Caco-2 (cell line): ENCODE results near the gene MB21D2. TPM values are rescaled to one million over a fixed set of nuclear protein-coding genes. Genes with fewer than 3 reads are reported as not detected.

Experiments used
- BruUV-seq: library from RNA; stranded (reverse); fragments of 400-500 nt; replicated peaks from 2 replicates; lab custom pipeline; 2021; lab: Mats Ljungman, UMichigan
- CTCF ChIA-PET: fragments of 300-600 bp; sonication (Branson Sonifier 250); formaldehyde crosslinking; loops from one replicate; lab custom pipeline; 2022; ENCODE audit warnings: antibody characterized with exemption; lab: Charles Lee
- POLR2A ChIA-PET: fragments of 300-600 bp; sonication (Branson Sonifier 250); formaldehyde crosslinking; loops from one replicate; lab custom pipeline; 2022; ENCODE audit warnings: antibody characterized with exemption; lab: Charles Lee
- DNase-seq, 2 experiments: peaks; one replicate each; pipeline versions ENCODE4 v3.0.0 to v3.0.0-alpha.2; 2020 to 2022
- H3K27me3 ChIP-seq: replicated peaks from 2 replicates; pipeline ENCODE4 v1.6.0; 2011; ENCODE audit warnings: low read length; ENCODE audit not compliant: control insufficient read depth, insufficient read depth
- H3K36me3 ChIP-seq: 2 replicates; pipeline ENCODE4 v1.5.1; 2011; ENCODE audit warnings: low read length; ENCODE audit not compliant: control insufficient read depth, insufficient read depth
- H3K4me1 ChIP-seq: fragments of 250-450 bp; sonication (Bioruptor Pico); 2 replicates; pipeline ENCODE4 v1.5.1; 2020; ENCODE audit warnings: mild to moderate bottlenecking
- H3K4me3 ChIP-seq: 2 replicates; pipeline ENCODE4 v1.5.1; 2011; ENCODE audit warnings: low read depth, mild to moderate bottlenecking, control low read depth, low read length
- H3K9me3 ChIP-seq: fragments of 250-450 bp; sonication (Bioruptor Pico); 2 replicates; pipeline ENCODE4 v1.5.1; 2020; ENCODE audit warnings: mild to moderate bottlenecking, moderate library complexity
- H3K27ac Mint-ChIP-seq: one replicate; pipeline ENCODE4 v1.8.0; 2022; ENCODE audit warnings: mixed read lengths; ENCODE audit not compliant: unreplicated experiment
- H3K27me3 Mint-ChIP-seq: one replicate; pipeline ENCODE4 v1.8.0; 2022; ENCODE audit warnings: mixed read lengths; ENCODE audit not compliant: insufficient read depth, unreplicated experiment
- H3K36me3 Mint-ChIP-seq: one replicate; pipeline ENCODE4 v1.8.0; 2022; ENCODE audit warnings: mild to moderate bottlenecking, mixed read lengths; ENCODE audit not compliant: insufficient read depth, unreplicated experiment
- H3K4me1 Mint-ChIP-seq: one replicate; pipeline ENCODE4 v1.8.0; 2022; ENCODE audit warnings: low read depth, mixed read lengths; ENCODE audit not compliant: unreplicated experiment
- H3K4me3 Mint-ChIP-seq: one replicate; pipeline ENCODE4 v1.8.0; 2022; ENCODE audit warnings: mild to moderate bottlenecking, moderate library complexity, mixed read lengths; ENCODE audit not compliant: unreplicated experiment
- H3K9me3 Mint-ChIP-seq: one replicate; pipeline ENCODE4 v1.8.0; 2022; ENCODE audit warnings: mixed read lengths; ENCODE audit not compliant: unreplicated experiment
- intact Hi-C: fragments of 100-400 bp; cut with micrococcal nuclease; formaldehyde crosslinking; loops from one replicate; pipeline ENCODE4 v1.10.0; 2022; ENCODE audit not compliant: unreplicated experiment
- total RNA-seq: library from RNA; stranded (reverse); gene quantifications from 2 replicates; pipeline ENCODE4 v1.2.3, GENCODE V29; 2022
- TF ChIP-seq, protein P1 (sequence below), 2 experiments: fragments of 200-600 bp in 1 of 2; IDR thresholded peaks; 1 replicate in 1 of 2; 2 replicates in 1 of 2; pipeline versions ENCODE4 v1.5.1 to v1.8.0; 2011 to 2022; ENCODE audit warnings: antibody characterized with exemption in 1 of 2, control low read depth in 1 of 2, inconsistent platforms in 1 of 2, low read depth in 1 of 2, low read length in 1 of 2, mild to moderate bottlenecking in 1 of 2, moderate library complexity in 1 of 2; ENCODE audit not compliant: insufficient read depth in 1 of 2, severe bottlenecking in 1 of 2, unreplicated experiment in 1 of 2

MB21D2 gene
- total RNA-seq, 1 experiment from 2014 or later: 11.0 TPM

DNA sequence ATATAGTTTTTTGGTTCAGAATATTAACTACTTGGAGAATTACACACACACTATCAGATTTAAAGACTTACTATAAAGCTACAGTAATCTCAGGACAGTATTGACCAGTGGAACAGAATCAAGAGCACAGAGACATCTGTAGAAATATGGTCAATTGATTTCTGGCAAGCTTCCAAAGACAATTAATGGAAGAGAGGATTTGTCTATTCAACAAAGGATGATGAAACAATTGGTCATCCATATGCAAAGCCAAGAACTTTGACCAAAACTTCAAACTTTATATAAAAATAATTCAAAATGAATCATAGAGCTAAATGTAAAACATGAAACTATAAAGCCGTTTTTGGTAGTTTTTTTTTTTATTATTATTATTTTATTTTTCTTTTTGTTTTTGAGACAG lies 29.8 kb upstream of the MB21D2 start:
- Mint-ChIP-seq H3K4me3 (no peak overlapping the region), H3K36me3 (no peaks in the 10 kb centered on the region), H3K27ac (no peak overlapping the region), H3K4me1 (no peaks in the 10 kb centered on the region), H3K9me3 (no peaks in the 10 kb centered on the region), H3K27me3 (no peaks in the 10 kb centered on the region)
- H3K4me1 ChIP-seq: no peaks in the 10 kb centered on the region
- DNase-seq: no peak
- CTCF ChIA-PET: no interaction called here
- POLR2A ChIA-PET: no interaction called here
- TF ChIP-seq, protein P1, sequence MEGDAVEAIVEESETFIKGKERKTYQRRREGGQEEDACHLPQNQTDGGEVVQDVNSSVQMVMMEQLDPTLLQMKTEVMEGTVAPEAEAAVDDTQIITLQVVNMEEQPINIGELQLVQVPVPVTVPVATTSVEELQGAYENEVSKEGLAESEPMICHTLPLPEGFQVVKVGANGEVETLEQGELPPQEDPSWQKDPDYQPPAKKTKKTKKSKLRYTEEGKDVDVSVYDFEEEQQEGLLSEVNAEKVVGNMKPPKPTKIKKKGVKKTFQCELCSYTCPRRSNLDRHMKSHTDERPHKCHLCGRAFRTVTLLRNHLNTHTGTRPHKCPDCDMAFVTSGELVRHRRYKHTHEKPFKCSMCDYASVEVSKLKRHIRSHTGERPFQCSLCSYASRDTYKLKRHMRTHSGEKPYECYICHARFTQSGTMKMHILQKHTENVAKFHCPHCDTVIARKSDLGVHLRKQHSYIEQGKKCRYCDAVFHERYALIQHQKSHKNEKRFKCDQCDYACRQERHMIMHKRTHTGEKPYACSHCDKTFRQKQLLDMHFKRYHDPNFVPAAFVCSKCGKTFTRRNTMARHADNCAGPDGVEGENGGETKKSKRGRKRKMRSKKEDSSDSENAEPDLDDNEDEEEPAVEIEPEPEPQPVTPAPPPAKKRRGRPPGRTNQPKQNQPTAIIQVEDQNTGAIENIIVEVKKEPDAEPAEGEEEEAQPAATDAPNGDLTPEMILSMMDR (IDR thresholded peaks at IDR 0.05; ENCODE audit: insufficient read depth in 1 of 2, low read depth in 1 of 2, low read length in 1 of 2, severe bottlenecking in 1 of 2, unreplicated experiment in 1 of 2): no peak
- H3K4me3 ChIP-seq: no peak overlapping the region
- intact Hi-C loops: no loop called here
- H3K9me3 ChIP-seq: no peaks in the 10 kb centered on the region
- no peaks in the 10 kb centered on the region for H3K36me3 ChIP-seq
- no peaks in the 10 kb centered on the region for H3K27me3 ChIP-seq
- no TSS peak for BruUV-seq

- TF ChIP-seq, protein P1 (IDR thresholded peaks at IDR 0.05; ENCODE audit: insufficient read depth in 1 of 2, low read depth in 1 of 2, low read length in 1 of 2, severe bottlenecking in 1 of 2, unreplicated experiment in 1 of 2): no peak
- Histone ChIP-seq H3K27me3 (no peaks in the 10 kb centered on the region), H3K9me3 (no peaks in the 10 kb centered on the region), H3K4me3 (no peak overlapping the region), H3K36me3 (no peaks in the 10 kb centered on the region), H3K4me1 (no peaks in the 10 kb centered on the region)
- POLR2A ChIA-PET: no interaction called here
- BruUV-seq: no TSS peak
- Mint-ChIP-seq H3K9me3 (no peaks in the 10 kb centered on the region), H3K27me3 (no peaks in the 10 kb centered on the region), H3K27ac (no peak overlapping the region), H3K36me3 (no peaks in the 10 kb centered on the region), H3K4me3 (no peak overlapping the region), H3K4me1 (no peaks in the 10 kb centered on the region)
- DNase-seq: no peak
- intact Hi-C loops: no loop called here
- CTCF ChIA-PET: no interaction called here
Observed at GRCh38 chr3:192943393-192943792, 25.7 kb upstream of the MB21D2 start.

DNA sequence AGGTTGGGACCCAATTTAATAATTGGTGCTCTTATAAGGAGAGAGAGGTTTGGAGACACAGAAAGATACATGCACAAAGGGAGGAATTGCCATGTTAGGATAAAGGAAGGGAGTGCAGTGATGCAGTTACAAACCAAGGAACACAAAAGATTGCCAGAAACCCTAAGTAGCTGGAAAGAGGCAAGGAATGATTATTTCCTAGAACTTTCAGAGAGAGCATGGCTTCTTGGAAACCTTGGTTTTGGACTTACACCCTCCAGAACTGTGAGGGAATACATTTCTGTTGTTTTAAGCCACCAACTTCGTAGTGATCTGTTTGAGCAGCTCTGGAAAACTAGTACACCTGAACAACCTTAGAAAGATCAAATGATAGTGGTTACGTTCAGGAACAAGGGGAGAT lies 25.0 kb upstream of the MB21D2 start:
- Mint-ChIP-seq H3K27me3 (no peaks in the 10 kb centered on the region), H3K9me3 (no peaks in the 10 kb centered on the region), H3K36me3 (no peaks in the 10 kb centered on the region), H3K4me1 (no peaks in the 10 kb centered on the region), H3K4me3 (no peak overlapping the region), H3K27ac (no peak overlapping the region)
- Histone ChIP-seq H3K36me3 (no peaks in the 10 kb centered on the region), H3K9me3 (no peaks in the 10 kb centered on the region), H3K4me1 (no peaks in the 10 kb centered on the region), H3K4me3 (no peak overlapping the region), H3K27me3 (no peaks in the 10 kb centered on the region)
- BruUV-seq: no TSS peak
- CTCF ChIA-PET: no interaction called here
- no peak for DNase-seq
- POLR2A ChIA-PET: no interaction called here
- TF ChIP-seq, protein P1 (IDR thresholded peaks at IDR 0.05; ENCODE audit: insufficient read depth in 1 of 2, low read depth in 1 of 2, low read length in 1 of 2, severe bottlenecking in 1 of 2, unreplicated experiment in 1 of 2): no peak
- intact Hi-C loops: no loop called here
